CD14-positive monocyte (primary cell): ENCODE data around the gene BCR. TPM values are rescaled to one million over a fixed set of nuclear protein-coding genes. Genes with fewer than 3 reads are reported as not detected.

Experiments
- DNase-seq, 3 donors: peaks; one replicate each; pipeline ENCODE4 v3.0.0-alpha.2; 2011 to 2022
- H2AFZ ChIP-seq: 2 replicates; pipeline ENCODE4 v1.6.0; 2012; ENCODE audit warnings: mild to moderate bottlenecking, low read depth, low read length, inconsistent platforms; ENCODE audit not compliant: insufficient read depth, poor library complexity, severe bottlenecking
- H3K27ac ChIP-seq, 2 donors: 1 replicate in 1 of 2; 2 replicates in 1 of 2; pipeline ENCODE4 v1.5.1; 2012 to 2013; ENCODE audit warnings: low read length in 2 of 2, control low read depth in 1 of 2, inconsistent platforms in 1 of 2, low read depth in 1 of 2, mild to moderate bottlenecking in 1 of 2
- H3K27me3 ChIP-seq, 2 donors: one replicate each; pipeline versions ENCODE4 v1.6.0 to v1.6.1; 2011 to 2013; ENCODE audit warnings: low read length in 2 of 2; ENCODE audit not compliant: control insufficient read depth in 2 of 2, insufficient read depth in 2 of 2
- H3K36me3 ChIP-seq, 2 donors: replicated peaks in 1 of 2; 1 replicate in 1 of 2; 2 replicates in 1 of 2; pipeline versions ENCODE4 v1.5.1 to v1.6.1; 2012 to 2013; ENCODE audit warnings: low read length in 2 of 2, control low read depth in 1 of 2, inconsistent platforms in 1 of 2, mild to moderate bottlenecking in 1 of 2; ENCODE audit not compliant: insufficient read depth in 2 of 2, control insufficient read depth in 1 of 2
- H3K4me1 ChIP-seq, 2 donors: 1 replicate in 1 of 2; 2 replicates in 1 of 2; pipeline versions ENCODE4 v1.5.1 to v1.6.1; 2012 to 2013; ENCODE audit warnings: low read length in 2 of 2, control low read depth in 1 of 2, inconsistent platforms in 1 of 2, mild to moderate bottlenecking in 1 of 2, moderate library complexity in 1 of 2; ENCODE audit not compliant: insufficient read depth in 2 of 2, control insufficient read depth in 1 of 2
- H3K4me2 ChIP-seq: replicated peaks from 2 replicates; pipeline ENCODE3; 2012; ENCODE audit warnings: low read length, moderate library complexity, mild to moderate bottlenecking; ENCODE audit not compliant: poor library complexity, severe bottlenecking; ENCODE audit errors: extremely low read depth
- H3K4me3 ChIP-seq, 3 experiments: fragments of 200-600 bp in 1 of 3; sonication (generic) in 1 of 3; replicated peaks in 1 of 3; 1 replicate in 2 of 3; 2 replicates in 1 of 3; pipeline ENCODE4 v1.5.1; 2011 to 2013; ENCODE audit warnings: low read length in 3 of 3, mild to moderate bottlenecking in 3 of 3, control low read depth in 2 of 3, low read depth in 2 of 3, inconsistent platforms in 1 of 3, moderate library complexity in 1 of 3
- H3K79me2 ChIP-seq: 2 replicates; pipeline ENCODE4 v1.6.0; 2012; ENCODE audit warnings: mild to moderate bottlenecking, control low read depth, inconsistent platforms, low read length, moderate library complexity; ENCODE audit not compliant: insufficient read depth
- H3K9ac ChIP-seq: 2 replicates; pipeline ENCODE4 v1.6.0; 2017; ENCODE audit warnings: low read length, mild to moderate bottlenecking; ENCODE audit not compliant: insufficient read depth, poor library complexity, severe bottlenecking
- H3K9me3 ChIP-seq, 2 donors: replicated peaks in 1 of 2; 1 replicate in 1 of 2; 2 replicates in 1 of 2; pipeline versions ENCODE4 v1.5.1 to v1.6.1; 2012 to 2013; ENCODE audit warnings: low read length in 2 of 2, control low read depth in 1 of 2; ENCODE audit not compliant: control insufficient read depth in 1 of 2, insufficient read depth in 1 of 2
- H4K20me1 ChIP-seq: 2 replicates; pipeline ENCODE4 v1.6.0; 2012; ENCODE audit warnings: mild to moderate bottlenecking, low read length, control low read depth, moderate library complexity; ENCODE audit not compliant: insufficient read depth
- H3K27ac Mint-ChIP-seq, 7 donors: one replicate each; pipeline ENCODE4 v1.8.0; 2020; ENCODE audit warnings: mild to moderate bottlenecking in 7 of 7, mixed read lengths in 7 of 7, moderate library complexity in 6 of 7, inconsistent platforms in 2 of 7
- H3K27me3 Mint-ChIP-seq, 3 donors: one replicate each; pipeline ENCODE4 v1.8.0; 2021 to 2022; ENCODE audit warnings: low read depth in 3 of 3, mild to moderate bottlenecking in 3 of 3, mixed read lengths in 3 of 3, moderate library complexity in 3 of 3, inconsistent platforms in 1 of 3
- H3K36me3 Mint-ChIP-seq, 2 donors: one replicate each; pipeline ENCODE4 v1.8.0; 2020; ENCODE audit warnings: mixed read lengths in 2 of 2, inconsistent platforms in 1 of 2, mild to moderate bottlenecking in 1 of 2
- H3K4me1 Mint-ChIP-seq: one replicate; pipeline ENCODE4 v1.8.0; 2020; ENCODE audit warnings: mild to moderate bottlenecking, mixed read lengths
- H3K4me3 Mint-ChIP-seq, 2 donors: one replicate each; pipeline ENCODE4 v1.8.0; 2020; ENCODE audit warnings: mild to moderate bottlenecking in 2 of 2, mixed read lengths in 2 of 2, moderate library complexity in 1 of 2
- H3K9me3 Mint-ChIP-seq, 7 donors: one replicate each; pipeline ENCODE4 v1.8.0; 2020 to 2022; ENCODE audit warnings: mixed read lengths in 7 of 7, mild to moderate bottlenecking in 6 of 7, moderate library complexity in 6 of 7, inconsistent platforms in 2 of 7
- WGBS: methylation state at CpG from one replicate; pipeline ENCODE4 v1.1.5; 2013; ENCODE audit warnings: missing lambda C conversion rate; ENCODE audit not compliant: insufficient coverage; 5-methylcytosine and 5-hydroxymethylcytosine counted together
- intact Hi-C, 2 donors: fragments of 100-400 bp; cut with micrococcal nuclease; formaldehyde crosslinking; loops; one replicate each; pipeline versions ENCODE4 v1.15.0 to v1.15.1; 2023
- polyA plus RNA-seq, 3 donors: library from polyadenylated mRNA; depleted of rRNA in 1 of 3; unstranded in 2 of 3; stranded (reverse) in 1 of 3; fragments of 300-500 nt in 2 of 3; fragments of >200 nt in 1 of 3; fragmentation: Illumina TruSeq in 2 of 3; gene quantifications; 1 replicate in 2 of 3; 2 replicates in 1 of 3; pipeline ENCODE4 v1.2.3, GENCODE V29; 2012 to 2021
- TF ChIP-seq, protein P1 (sequence below): fragments of 200-600 bp; IDR thresholded peaks from one replicate; pipeline ENCODE4 v1.8.0; 2022; ENCODE audit warnings: antibody characterized with exemption, mild to moderate bottlenecking

Gene BCR
- polyA plus RNA-seq, 3 donors, result 0.97 to 20.9 (median 0.97) TPM

DNA sequence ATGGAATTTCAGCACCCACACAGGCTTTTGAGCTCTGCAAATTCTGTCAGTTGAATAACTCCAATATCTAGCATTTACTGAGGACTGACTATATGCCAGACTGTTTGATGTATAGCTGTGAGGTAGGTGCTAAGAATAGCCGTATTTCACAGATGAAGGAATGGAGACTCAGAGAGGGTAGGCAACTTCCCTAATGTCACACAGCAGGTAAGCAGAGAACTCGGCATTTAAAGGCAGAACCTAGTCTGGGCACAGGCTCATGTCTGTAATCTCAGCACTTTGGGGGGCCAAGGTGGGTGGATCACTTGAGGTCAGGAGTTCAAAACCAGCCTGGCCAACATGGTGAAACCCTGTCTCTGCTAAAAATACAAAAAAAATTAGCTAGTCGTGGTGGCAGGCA is 184.1 kb downstream of the BCR start:
- Histone ChIP-seq H2AFZ (no peak overlapping the region), H3K27ac (no peak overlapping the region), H3K79me2 (no peaks in the 10 kb centered on the region), H3K36me3 (no peaks in the 10 kb centered on the region), H3K9me3 (no peaks in the 10 kb centered on the region), H3K4me3 (no peak overlapping the region), H3K4me2 (no peak overlapping the region), H4K20me1 (no peaks in the 10 kb centered on the region), H3K9ac (no peak overlapping the region), H3K4me1 (no peaks in the 10 kb centered on the region), H3K27me3 (no peaks in the 10 kb centered on the region)
- TF ChIP-seq, protein P1, sequence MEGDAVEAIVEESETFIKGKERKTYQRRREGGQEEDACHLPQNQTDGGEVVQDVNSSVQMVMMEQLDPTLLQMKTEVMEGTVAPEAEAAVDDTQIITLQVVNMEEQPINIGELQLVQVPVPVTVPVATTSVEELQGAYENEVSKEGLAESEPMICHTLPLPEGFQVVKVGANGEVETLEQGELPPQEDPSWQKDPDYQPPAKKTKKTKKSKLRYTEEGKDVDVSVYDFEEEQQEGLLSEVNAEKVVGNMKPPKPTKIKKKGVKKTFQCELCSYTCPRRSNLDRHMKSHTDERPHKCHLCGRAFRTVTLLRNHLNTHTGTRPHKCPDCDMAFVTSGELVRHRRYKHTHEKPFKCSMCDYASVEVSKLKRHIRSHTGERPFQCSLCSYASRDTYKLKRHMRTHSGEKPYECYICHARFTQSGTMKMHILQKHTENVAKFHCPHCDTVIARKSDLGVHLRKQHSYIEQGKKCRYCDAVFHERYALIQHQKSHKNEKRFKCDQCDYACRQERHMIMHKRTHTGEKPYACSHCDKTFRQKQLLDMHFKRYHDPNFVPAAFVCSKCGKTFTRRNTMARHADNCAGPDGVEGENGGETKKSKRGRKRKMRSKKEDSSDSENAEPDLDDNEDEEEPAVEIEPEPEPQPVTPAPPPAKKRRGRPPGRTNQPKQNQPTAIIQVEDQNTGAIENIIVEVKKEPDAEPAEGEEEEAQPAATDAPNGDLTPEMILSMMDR, result no peak
- Mint-ChIP-seq H3K9me3 (peaks cover 0 to 2% (median 0%) of the 10 kb centered on the region in 7 donors), H3K4me3 (no peak overlapping the region), H3K27ac (no peak overlapping the region), H3K36me3 (no peaks in the 10 kb centered on the region), H3K4me1 (no peaks in the 10 kb centered on the region), H3K27me3 (peaks cover 0 to 12% (median 4%) of the 10 kb centered on the region in 3 donors)
- 100% methylated on average over 2 of the region's 3 CpGs for WGBS
- intact Hi-C loops, result no loop called here
- no peak for DNase-seq

DNA sequence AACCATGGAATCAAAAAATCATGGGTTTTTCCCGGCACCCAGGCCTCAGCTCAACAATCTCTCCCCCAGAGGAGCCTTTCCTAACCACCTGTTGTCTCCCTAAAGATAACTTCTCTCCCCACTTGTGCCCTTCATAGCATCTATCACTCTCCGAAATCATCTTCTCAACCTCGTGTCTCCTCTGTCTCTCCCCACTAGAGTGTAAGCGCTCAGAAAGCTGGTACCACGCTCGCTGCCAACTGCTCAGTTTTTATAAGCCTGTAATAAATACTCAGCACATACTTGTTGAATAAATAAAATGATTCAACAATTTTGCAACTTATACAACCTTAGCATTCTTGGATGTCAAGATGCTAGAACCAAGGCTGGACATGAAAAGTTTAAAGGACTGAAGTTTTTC is 185.2 kb downstream of the BCR start:
- Mint-ChIP-seq H3K27me3 (peaks cover 0 to 12% (median 4%) of the 10 kb centered on the region in 3 donors), H3K4me3 (no peak overlapping the region), H3K36me3 (no peaks in the 10 kb centered on the region), H3K9me3 (peaks cover 0 to 2% (median 0%) of the 10 kb centered on the region in 7 donors), H3K4me1 (no peaks in the 10 kb centered on the region), H3K27ac (no peak overlapping the region)
- Histone ChIP-seq H3K9me3 (no peaks in the 10 kb centered on the region), H3K4me2 (no peak overlapping the region), H3K4me1 (no peaks in the 10 kb centered on the region), H3K9ac (no peak overlapping the region), H3K79me2 (no peaks in the 10 kb centered on the region), H3K4me3 (no peak overlapping the region), H4K20me1 (no peaks in the 10 kb centered on the region), H2AFZ (no peak overlapping the region), H3K27ac (no peak overlapping the region), H3K27me3 (no peaks in the 10 kb centered on the region), H3K36me3 (no peaks in the 10 kb centered on the region)
- 91% methylated on average over 3 of the region's 6 CpGs for WGBS
- DNase-seq, result no peak
- intact Hi-C loops, result no loop called here
- TF ChIP-seq, protein P1, result no peak
